Measurements from ENCODE around the gene SLX4IP.
A peak's percentile ranks its signal among the peaks of the same experiment; 100 is the strongest.

The SLX4IP gene

DNA sequence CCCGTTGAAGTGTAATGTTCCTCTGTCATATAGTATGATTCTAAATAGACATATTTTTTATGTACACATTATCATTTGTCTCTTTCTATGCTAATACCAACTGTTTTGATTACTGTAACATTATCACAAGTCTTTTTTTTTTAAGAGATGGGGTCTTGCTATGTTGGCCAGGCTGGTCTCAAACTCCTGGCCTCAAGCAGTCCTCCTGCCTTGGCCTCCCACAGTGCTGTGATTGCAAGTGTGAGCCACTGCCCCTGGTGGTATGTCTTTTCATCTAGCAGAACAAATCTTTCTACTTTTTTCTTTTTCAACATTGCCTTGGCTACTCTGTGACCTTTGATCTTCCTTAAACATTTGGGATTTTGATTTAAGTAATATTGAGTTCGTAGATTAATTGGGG is 57.7 kb downstream of the SLX4IP start:
- no peak for DNase-seq (ENCODE audit: extremely low read depth in 1 of 2, low read depth in 1 of 2)

- no peak for DNase-seq (ENCODE audit: extremely low read depth in 1 of 2, low read depth in 1 of 2)
Observed at GRCh38 chr20:10495173-10495572, 60.1 kb downstream of the SLX4IP start.

DNA sequence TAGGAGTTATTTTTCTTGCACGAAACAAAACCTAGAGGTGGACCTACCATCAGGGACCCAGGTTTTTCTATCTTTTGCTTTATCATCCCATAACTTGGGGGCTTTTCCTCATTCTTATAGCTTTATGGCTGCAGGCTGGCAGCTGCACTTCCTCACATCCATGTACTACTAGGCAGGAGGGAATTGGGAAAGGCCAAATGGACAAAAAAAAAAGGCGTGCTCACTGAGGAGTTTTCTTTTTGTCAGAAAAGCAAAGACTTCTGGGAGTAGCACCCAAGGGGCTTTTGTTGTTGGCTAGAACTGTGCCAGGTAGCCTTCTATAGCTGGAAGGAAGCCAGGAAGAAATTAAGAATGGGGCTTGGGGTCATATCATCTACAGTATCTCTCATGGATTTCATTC is 61.4 kb downstream of the SLX4IP start:
- no peak for DNase-seq (ENCODE audit: extremely low read depth in 1 of 2, low read depth in 1 of 2)

- no peak for DNase-seq (ENCODE audit: extremely low read depth in 1 of 2, low read depth in 1 of 2)
Observed at GRCh38 chr20:10497283-10497682, 62.2 kb downstream of the SLX4IP start.

DNA sequence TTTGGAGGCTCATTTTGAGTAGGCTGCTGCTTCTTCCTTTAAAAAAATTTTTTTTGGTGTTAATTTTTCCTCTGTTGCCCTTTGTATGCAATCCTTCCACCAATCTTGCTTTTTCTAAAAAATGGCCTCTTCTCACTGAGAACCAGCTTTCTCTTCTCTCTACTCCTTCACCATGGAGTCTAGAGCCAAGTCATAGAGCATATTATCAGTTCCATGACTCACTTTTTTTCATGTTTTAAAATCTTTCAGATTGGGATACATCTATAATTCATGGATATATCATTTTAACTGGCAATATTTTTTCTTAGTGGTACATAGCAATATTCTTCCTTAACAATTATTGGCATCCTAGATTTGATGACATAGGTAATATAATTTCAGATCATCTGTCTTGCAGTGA is 62.7 kb downstream of the SLX4IP start:
- no peak for DNase-seq (ENCODE audit: extremely low read depth in 1 of 2, low read depth in 1 of 2)

DNA sequence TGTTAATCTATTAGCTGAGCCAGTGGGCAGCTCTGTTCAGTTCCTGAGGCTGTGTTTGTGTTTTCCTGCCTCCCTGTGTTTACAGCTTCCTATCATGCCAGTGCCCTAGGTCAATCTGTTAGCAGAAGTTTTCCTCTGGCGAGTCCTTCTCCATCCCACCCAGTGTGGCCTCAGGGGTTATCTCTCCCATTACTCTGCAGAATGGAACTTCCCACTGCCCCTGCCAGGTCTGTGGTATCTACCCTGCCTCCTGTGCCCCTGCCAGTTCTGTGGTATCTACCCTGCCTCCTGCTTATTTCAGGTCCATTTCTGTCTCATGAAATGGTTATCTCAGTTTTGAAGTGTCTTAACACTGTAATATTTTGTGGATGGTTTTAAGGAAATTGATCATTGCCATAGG is 63.1 kb downstream of the SLX4IP start:
- no peak for DNase-seq (ENCODE audit: extremely low read depth in 1 of 2, low read depth in 1 of 2)

- DNase-seq (ENCODE audit: extremely low read depth in 1 of 2, low read depth in 1 of 2) = no peak
Observed at GRCh38 chr20:10501402-10501801, 66.3 kb downstream of the SLX4IP start.

DNA sequence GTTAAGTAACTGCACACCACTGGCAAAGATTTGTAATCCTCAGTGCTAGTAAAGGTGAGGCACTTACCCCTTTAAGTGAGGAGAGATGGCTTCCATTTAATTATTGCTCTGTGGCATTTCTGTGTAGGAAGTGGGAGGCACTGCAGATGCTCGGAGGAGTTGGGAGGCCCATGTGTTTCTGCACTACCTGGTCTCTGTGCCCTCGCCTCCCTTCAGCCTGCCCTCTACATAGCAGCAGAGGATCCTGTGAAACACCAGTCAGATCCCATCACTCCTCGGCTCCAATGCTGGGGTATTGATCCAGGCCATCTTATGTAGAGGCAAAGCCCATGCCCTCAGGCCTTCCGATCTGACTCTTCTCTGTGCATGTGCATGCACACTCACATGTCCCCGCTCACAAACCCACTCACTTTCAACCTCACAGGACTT is 67.0 kb downstream of the SLX4IP start:
- DNase-seq (ENCODE audit: extremely low read depth in 1 of 2, low read depth in 1 of 2) = no peak

DNA sequence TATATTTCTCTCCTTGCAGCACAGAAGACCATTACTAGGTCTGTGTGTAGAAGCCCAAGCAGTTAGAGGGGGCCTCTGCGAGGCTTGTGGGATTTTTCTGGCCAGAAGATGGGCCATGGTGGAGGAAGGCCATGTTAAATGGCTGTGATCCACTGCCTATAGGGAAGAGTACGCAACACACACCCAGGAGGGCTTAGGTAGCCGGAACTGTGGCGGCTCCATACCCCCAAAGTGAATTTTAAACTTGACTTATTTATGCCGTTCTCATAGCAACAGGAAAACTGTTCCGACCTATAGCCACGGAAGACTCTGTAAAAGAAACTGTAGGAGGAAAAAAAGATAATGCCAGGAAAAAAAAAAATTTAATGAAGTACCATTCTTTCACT is 69.5 kb downstream of the SLX4IP start:
- no peak for DNase-seq (ENCODE audit: extremely low read depth in 1 of 2, low read depth in 1 of 2)

GRCh38 chr20:10504994-10505730 is 70.1 kb downstream of the SLX4IP start:
- DNase-seq (ENCODE audit: extremely low read depth in 1 of 2, low read depth in 1 of 2) = no peak

GRCh38 chr20:10505827-10506226 is 70.7 kb downstream of the SLX4IP start:
- no peak for DNase-seq (ENCODE audit: extremely low read depth in 1 of 2, low read depth in 1 of 2)

DNA sequence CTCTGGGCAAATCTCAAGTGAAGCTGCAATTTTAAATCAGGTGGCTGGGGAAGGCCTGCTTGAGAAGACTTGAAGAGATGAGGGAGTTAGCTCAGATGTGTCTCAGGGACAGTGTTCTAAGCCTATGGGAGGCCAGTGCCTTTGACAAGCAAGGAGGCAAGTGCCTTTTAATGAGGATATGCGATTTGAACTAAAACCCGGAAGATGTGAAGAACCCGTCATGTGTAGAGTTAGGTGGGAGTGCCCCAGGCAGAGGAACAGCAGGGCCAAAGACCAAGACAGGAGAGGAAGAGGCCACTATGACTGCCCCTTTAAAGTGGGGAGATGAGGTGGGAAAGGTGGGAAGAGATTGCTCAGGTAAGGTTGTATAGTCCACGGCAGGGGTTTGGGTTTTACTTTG is 71.9 kb downstream of the SLX4IP start:
- DNase-seq (ENCODE audit: extremely low read depth in 1 of 2, low read depth in 1 of 2) = no peak

- DNase-seq (ENCODE audit: extremely low read depth in 1 of 2, low read depth in 1 of 2) = no peak
Observed at GRCh38 chr20:10508060-10508459, 73.0 kb downstream of the SLX4IP start.

DNA sequence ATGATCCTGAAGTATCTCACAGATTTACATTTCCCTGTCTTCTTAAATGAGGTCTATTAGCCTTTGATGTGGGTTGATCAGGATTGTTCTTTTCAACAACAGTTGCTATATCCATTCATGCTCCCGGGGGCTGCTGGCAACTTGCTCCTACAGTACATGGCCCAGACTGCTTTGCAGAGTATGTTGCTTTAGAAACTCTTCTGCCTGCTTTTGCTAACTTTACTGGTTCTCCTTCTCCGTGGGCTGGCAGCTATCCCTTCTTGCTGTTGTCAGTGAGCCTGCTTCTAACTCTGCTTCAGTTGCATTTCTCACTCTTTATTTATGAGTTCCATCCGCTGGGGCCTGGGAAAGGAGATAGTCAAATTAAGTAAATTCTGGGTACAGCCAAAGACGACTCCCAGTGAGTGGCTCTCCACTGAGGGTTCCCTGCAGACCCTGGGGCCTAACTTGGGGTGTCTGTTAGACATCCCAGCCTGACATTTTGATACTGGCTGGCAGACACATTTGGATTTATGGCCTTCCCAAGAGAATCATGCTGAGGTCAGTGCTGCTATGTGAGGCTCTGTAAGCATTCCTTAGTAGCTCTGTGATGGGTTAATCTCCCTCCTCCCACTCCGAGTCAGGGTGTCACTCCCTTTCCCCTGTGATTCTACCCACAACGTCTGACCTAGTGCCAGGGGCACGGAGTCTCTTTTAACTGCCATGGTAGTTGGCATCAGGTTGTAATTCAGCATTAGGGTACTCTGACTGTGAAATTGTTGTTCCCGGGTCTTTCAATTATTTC is 73.6 kb downstream of the SLX4IP start:
- DNase-seq (ENCODE audit: extremely low read depth in 1 of 2, low read depth in 1 of 2) = no peak

- DNase-seq (ENCODE audit: extremely low read depth in 1 of 2, low read depth in 1 of 2) = no peak
Observed at GRCh38 chr20:10509376-10509775, 74.3 kb downstream of the SLX4IP start.

GRCh38 chr20:10510216-10510615 is 75.1 kb downstream of the SLX4IP start:
- DNase-seq (ENCODE audit: extremely low read depth in 1 of 2, low read depth in 1 of 2) = no peak

- DNase-seq (ENCODE audit: extremely low read depth in 1 of 2, low read depth in 1 of 2) = no peak
Observed at GRCh38 chr20:10511170-10511508, 76.0 kb downstream of the SLX4IP start.

DNA sequence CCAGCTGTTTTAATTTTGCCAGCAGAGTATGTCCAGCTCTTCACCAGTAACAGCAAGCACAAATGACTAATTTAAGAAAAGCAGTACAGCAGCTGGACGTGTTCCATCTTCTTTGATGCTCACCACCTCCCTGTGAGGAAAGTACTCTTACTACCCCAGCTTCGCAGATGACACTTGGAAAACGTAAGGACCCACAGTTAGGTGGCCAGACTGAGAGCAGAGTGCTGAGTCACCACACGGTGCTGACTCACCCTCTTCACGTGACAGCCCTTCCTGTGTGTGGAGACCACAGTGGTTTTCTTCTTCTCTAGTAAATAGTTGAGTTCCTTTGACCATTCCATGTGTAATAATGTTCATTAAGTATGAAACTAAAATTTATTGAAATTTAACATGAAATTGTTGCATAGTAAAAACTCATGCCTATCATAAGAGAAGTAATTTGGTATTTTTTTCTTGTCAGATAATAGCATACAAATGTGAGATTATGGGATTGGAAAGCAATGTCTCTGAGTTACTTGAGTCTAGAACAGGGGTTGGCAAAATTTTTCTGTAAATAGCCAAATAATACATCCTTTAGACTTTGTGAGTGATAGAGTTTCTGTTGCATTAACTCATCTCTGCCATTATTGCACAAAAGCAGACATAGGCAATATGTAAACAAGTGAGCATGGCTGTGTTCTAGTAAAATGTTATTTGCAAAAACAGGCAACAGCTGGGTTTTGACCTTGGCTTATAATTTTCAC is 76.6 kb downstream of the SLX4IP start:
- DNase-seq (ENCODE audit: extremely low read depth in 1 of 2, low read depth in 1 of 2) = peak; percentile 49 to 72

DNA sequence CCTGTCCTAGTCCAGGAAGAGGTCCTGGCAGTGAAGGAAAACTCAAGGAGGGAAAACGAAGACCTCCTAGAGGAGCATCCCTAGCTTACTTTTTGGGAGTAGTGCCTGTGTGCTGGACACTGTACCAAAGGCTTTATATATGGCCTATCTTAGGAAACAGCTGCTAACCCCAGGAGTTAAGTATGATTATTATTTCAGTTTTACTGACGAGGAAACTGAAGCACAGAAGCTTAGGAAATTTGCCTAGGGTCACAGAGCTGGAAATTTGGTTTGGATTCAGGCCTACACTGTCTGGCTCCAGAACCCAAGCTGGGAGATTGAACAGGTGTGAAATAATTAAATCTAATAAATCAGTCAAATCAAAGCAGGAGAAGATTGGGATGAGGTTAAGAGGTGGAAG is 78.0 kb downstream of the SLX4IP start:
- DNase-seq (ENCODE audit: extremely low read depth in 1 of 2, low read depth in 1 of 2) = no peak

DNA sequence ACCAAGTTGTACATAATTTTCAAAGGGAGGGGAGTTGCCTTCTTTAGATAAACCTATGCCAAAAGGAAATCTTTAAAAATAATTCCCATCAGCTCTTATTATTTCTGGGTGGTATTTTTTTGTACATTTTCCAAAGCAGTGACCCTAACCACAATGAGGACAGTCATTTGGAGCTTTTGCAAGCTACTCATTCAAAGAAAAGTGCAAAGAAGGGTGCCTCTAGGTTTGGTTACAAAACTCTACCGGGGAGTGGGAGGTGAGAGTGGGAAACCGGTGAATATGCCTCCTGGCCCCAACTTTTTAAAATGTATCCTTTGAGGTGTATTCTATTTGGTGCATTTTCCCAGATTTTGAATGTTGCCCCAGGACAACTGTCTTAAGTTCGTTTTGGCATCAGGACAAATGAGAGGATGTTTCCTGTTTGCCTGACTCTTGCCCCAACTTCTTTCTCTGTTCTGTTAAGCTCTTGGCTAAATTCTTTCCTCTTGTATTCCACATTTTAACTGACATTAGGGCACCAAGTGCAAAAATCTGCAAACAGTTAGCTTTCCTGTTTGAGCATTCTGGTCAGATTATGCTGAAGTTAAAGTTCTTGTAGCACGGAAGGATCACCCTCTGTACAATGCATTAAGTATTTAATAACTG is 78.9 kb downstream of the SLX4IP start:
- no peak for DNase-seq (ENCODE audit: extremely low read depth in 1 of 2, low read depth in 1 of 2)

DNA sequence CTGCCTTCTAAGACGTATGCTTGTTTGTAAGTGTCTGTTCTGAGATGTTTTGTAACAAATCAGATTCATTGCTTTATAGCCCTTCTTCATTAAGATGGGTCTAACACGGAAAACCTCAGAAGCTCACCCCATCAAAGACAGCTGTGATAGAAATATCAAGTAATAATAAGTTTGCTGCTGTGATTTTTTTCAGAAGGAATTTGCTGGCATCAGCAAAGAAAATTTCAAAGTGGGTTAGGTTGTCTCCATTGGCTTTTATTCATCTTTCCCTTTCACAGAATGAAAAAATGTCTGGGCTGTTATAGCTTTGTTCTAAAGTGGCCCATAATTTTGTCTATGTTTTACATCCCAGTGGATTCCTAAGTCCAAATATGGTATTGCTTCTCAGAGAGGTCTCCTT is 81.4 kb downstream of the SLX4IP start:
- no peak for DNase-seq (ENCODE audit: extremely low read depth in 1 of 2, low read depth in 1 of 2)

Measured in stimulated activated CD8-positive, alpha-beta memory T cell treated with anti-CD3 and anti-CD28 coated beads, Interleukin-7, amount 100 ng/mL, for 48 hours (primary cell).